ENCODE measurements around the gene ZFAND4.

Gene ZFAND4

GRCh38 chr10:45599646-45600045 lies 72.9 kb downstream of the ZFAND4 start:
- H3K4me3 ChIP-seq (ENCODE audit: low read depth, low read length): no peak overlapping the region
- no peak for DNase-seq (ENCODE audit: low read depth)
- no peak for TF ChIP-seq CTCF (IDR thresholded peaks at IDR 0.05; ENCODE audit: low read depth, low read length, missing control alignments)

GRCh38 chr10:45599021-45599603 lies 73.5 kb downstream of the ZFAND4 start:
- DNase-seq (ENCODE audit: low read depth): no peak
- no peak for TF ChIP-seq CTCF (IDR thresholded peaks at IDR 0.05; ENCODE audit: low read depth, low read length, missing control alignments)
- H3K4me3 ChIP-seq (ENCODE audit: low read depth, low read length): no peak overlapping the region

GRCh38 chr10:45596526-45596925 lies 76.0 kb downstream of the ZFAND4 start:
- TF ChIP-seq CTCF (IDR thresholded peaks at IDR 0.05; ENCODE audit: low read depth, low read length, missing control alignments): no peak
- no peak for DNase-seq (ENCODE audit: low read depth)
- no peak overlapping the region for H3K4me3 ChIP-seq (ENCODE audit: low read depth, low read length)

GRCh38 chr10:45594276-45595157 lies 78.1 kb downstream of the ZFAND4 start:
- peak overlapping the region; percentile 91 for H3K4me3 ChIP-seq (ENCODE audit: low read depth, low read length)
- TF ChIP-seq CTCF (IDR thresholded peaks at IDR 0.05; ENCODE audit: low read depth, low read length, missing control alignments): no peak
- peak; percentile 81 for DNase-seq (ENCODE audit: low read depth)

- TF ChIP-seq CTCF (IDR thresholded peaks at IDR 0.05; ENCODE audit: low read depth, low read length, missing control alignments): no peak
These were observed 78.7 kb downstream of the ZFAND4 start for GRCh38 chr10:45593938-45594275.

GRCh38 chr10:45592926-45593325 lies 79.6 kb downstream of the ZFAND4 start:
- TF ChIP-seq CTCF (IDR thresholded peaks at IDR 0.05; ENCODE audit: low read depth, low read length, missing control alignments): no peak
- DNase-seq (ENCODE audit: low read depth): no peak
- peak overlapping the region; percentile 91; the same call in 1 of the 2 replicates for H3K4me3 ChIP-seq (ENCODE audit: low read depth, low read length)

More at GRCh38 chr10:45593938-45594275, 78.7 kb downstream of the ZFAND4 start:
- no peak for DNase-seq (ENCODE audit: low read depth)
- H3K4me3 ChIP-seq (ENCODE audit: low read depth, low read length): peak overlapping the region; percentile 91

Measured in GM12864 (cell line).